IMR-90 (cell line): Measurements from ENCODE around the gene ME3. TPM values are rescaled to one million over a fixed set of nuclear protein-coding genes. Genes with fewer than 3 reads are reported as not detected.
A peak's percentile ranks its signal among the peaks of the same experiment; 100 is the strongest.

Experiments
- ATAC-seq: fragments of 200-7000 bp; cut with Tn5 transposase; 2 replicates; pipeline ENCODE4 v1.9.1; 2020; ENCODE audit warnings: low read depth, mild to moderate bottlenecking, moderate library complexity
- BruUV-seq: library from RNA; stranded (reverse); fragments of 400-500 nt; replicated peaks from 2 replicates; lab custom pipeline; 2021; lab: Mats Ljungman, UMichigan
- CTCF ChIA-PET: fragments of 300-600 bp; formaldehyde crosslinking; extraction: SDS; loops from one replicate; lab custom pipeline; 2021; ENCODE audit warnings: antibody characterized with exemption; lab: Yijun Ruan, JAX
- POLR2A ChIA-PET: fragments of 300-600 bp; sonication (Branson Sonifier 250); formaldehyde crosslinking; loops from one replicate; lab custom pipeline; 2022; ENCODE audit warnings: antibody characterized with exemption; ENCODE audit not compliant: unreplicated experiment; lab: Charles Lee
- DNase-seq: peaks from one replicate; pipeline ENCODE4 v3.0.0; 2013
- H2AFZ ChIP-seq: replicated peaks from 2 replicates; pipeline ENCODE3; 2013; ENCODE audit warnings: low read length, mild to moderate bottlenecking; ENCODE audit not compliant: poor library complexity
- H2AK5ac ChIP-seq: 2 replicates; pipeline ENCODE4 v1.6.1; 2013; ENCODE audit warnings: low read depth, low read length, inconsistent platforms
- H2AK9ac ChIP-seq: replicated peaks from 2 replicates; pipeline ENCODE3; 2013; ENCODE audit warnings: mild to moderate bottlenecking, low read depth, low read length, moderate library complexity; ENCODE audit not compliant: poor library complexity
- H2BK120ac ChIP-seq: 2 replicates; pipeline ENCODE4 v1.6.1; 2013; ENCODE audit warnings: low read depth, low read length, inconsistent platforms
- H2BK15ac ChIP-seq: 3 replicates; pipeline ENCODE4 v1.6.1; 2013; ENCODE audit warnings: low read depth, low read length, inconsistent platforms
- H2BK20ac ChIP-seq: 2 replicates; pipeline ENCODE4 v1.6.1; 2013; ENCODE audit warnings: low read depth, mild to moderate bottlenecking, inconsistent platforms, low read length, moderate library complexity
- H2BK5ac ChIP-seq: 2 replicates; pipeline ENCODE4 v1.6.1; 2013; ENCODE audit warnings: mild to moderate bottlenecking, low read depth, low read length, inconsistent platforms; ENCODE audit not compliant: poor library complexity, severe bottlenecking
- H3K14ac ChIP-seq: replicated peaks from 2 replicates; pipeline ENCODE4 v1.6.1; 2013; ENCODE audit warnings: low read depth, low read length, inconsistent platforms
- H3K18ac ChIP-seq: 2 replicates; pipeline ENCODE4 v1.6.1; 2013; ENCODE audit warnings: low read depth, low read length, control low read depth
- H3K23ac ChIP-seq: 2 replicates; pipeline ENCODE4 v1.6.1; 2013; ENCODE audit warnings: low read depth, low read length, inconsistent platforms
- H3K27ac ChIP-seq: 2 replicates; pipeline ENCODE4 v1.5.1; 2013; ENCODE audit warnings: mild to moderate bottlenecking, control low read depth, low read length; ENCODE audit not compliant: insufficient read depth
- H3K27me3 ChIP-seq: 2 replicates; pipeline ENCODE4 v1.6.1; 2013; ENCODE audit warnings: low read length; ENCODE audit not compliant: control insufficient read depth, insufficient read depth
- H3K36me3 ChIP-seq: 2 replicates; pipeline ENCODE4 v1.6.1; 2013; ENCODE audit warnings: low read length, mixed read lengths; ENCODE audit not compliant: control insufficient read depth, insufficient read depth
- H3K4ac ChIP-seq: 2 replicates; pipeline ENCODE4 v1.6.1; 2013; ENCODE audit warnings: low read depth, low read length, inconsistent platforms
- H3K4me1 ChIP-seq: 2 replicates; pipeline ENCODE4 v1.6.1; 2013; ENCODE audit warnings: low read length, mixed read lengths; ENCODE audit not compliant: control insufficient read depth, insufficient read depth
- H3K4me2 ChIP-seq: 2 replicates; pipeline ENCODE4 v1.6.1; 2013; ENCODE audit warnings: low read depth, mild to moderate bottlenecking, control low read depth, low read length, moderate library complexity
- H3K4me3 ChIP-seq: 2 replicates; pipeline ENCODE4 v1.5.1; 2013; ENCODE audit warnings: low read depth, mild to moderate bottlenecking, control low read depth, low read length, moderate library complexity; ENCODE audit not compliant: insufficient read depth
- H3K56ac ChIP-seq: 2 replicates; pipeline ENCODE4 v1.6.1; 2013; ENCODE audit warnings: low read length, inconsistent platforms; ENCODE audit not compliant: insufficient read depth; ENCODE audit errors: extremely low read depth
- H3K79me1 ChIP-seq, 2 experiments: 2 replicates each; pipeline ENCODE4 v1.6.1; 2013; ENCODE audit warnings: low read length in 2 of 2, inconsistent platforms in 1 of 2, low read depth in 1 of 2
- H3K9ac ChIP-seq: 2 replicates; pipeline ENCODE4 v1.6.1; 2013; ENCODE audit warnings: low read depth, low read length, control low read depth
- H3K9me1 ChIP-seq: 2 replicates; pipeline ENCODE4 v1.6.1; 2013; ENCODE audit warnings: low read length, inconsistent platforms; ENCODE audit not compliant: insufficient read depth
- H3K9me3 ChIP-seq: 2 replicates; pipeline ENCODE4 v1.6.1; 2013; ENCODE audit warnings: low read length; ENCODE audit not compliant: control insufficient read depth, insufficient read depth
- H4K20me1 ChIP-seq: 2 replicates; pipeline ENCODE4 v1.6.1; 2013; ENCODE audit warnings: low read length, inconsistent platforms; ENCODE audit not compliant: insufficient read depth
- H4K5ac ChIP-seq: 2 replicates; pipeline ENCODE4 v1.6.1; 2013; ENCODE audit warnings: mild to moderate bottlenecking, low read depth, low read length, control low read depth
- H4K8ac ChIP-seq, 2 experiments: 2 replicates each; pipeline ENCODE4 v1.6.1; 2013; ENCODE audit warnings: low read depth in 2 of 2, low read length in 2 of 2, control low read depth in 1 of 2, inconsistent platforms in 1 of 2
- H4K91ac ChIP-seq: 2 replicates; pipeline ENCODE4 v1.6.1; 2013; ENCODE audit warnings: low read depth, low read length, inconsistent platforms; ENCODE audit not compliant: insufficient read depth
- BHLHE40 ChIP-seq: fragments of 150-350 bp; IDR thresholded peaks from 2 replicates; pipeline ENCODE4 v1.6.1; 2016; ENCODE audit warnings: mild to moderate bottlenecking, low read depth, low read length
- CEBPB ChIP-seq: IDR thresholded peaks from 2 replicates; pipeline ENCODE4 v1.6.1; 2012; ENCODE audit warnings: low read depth, low read length, improper control_type of control experiment
- CHD1 ChIP-seq: IDR thresholded peaks from 2 replicates; pipeline ENCODE4 v1.6.1; 2012; ENCODE audit warnings: low read depth, low read length, improper control_type of control experiment
- FOS ChIP-seq: fragments of 150-350 bp; IDR thresholded peaks from 2 replicates; pipeline ENCODE4 v1.6.1; 2016; ENCODE audit warnings: low read depth, low read length
- MAFK ChIP-seq: IDR thresholded peaks from 2 replicates; pipeline ENCODE4 v1.6.1; 2012; ENCODE audit warnings: low read depth, low read length, improper control_type of control experiment
- MAZ ChIP-seq: IDR thresholded peaks from 2 replicates; pipeline ENCODE4 v1.6.1; 2012; ENCODE audit warnings: low read depth, mild to moderate bottlenecking, low read length, improper control_type of control experiment, moderate library complexity, borderline replicate concordance
- NFE2L2 ChIP-seq: fragments of 150-350 bp; IDR thresholded peaks from 2 replicates; pipeline ENCODE4 v1.6.1; 2016; ENCODE audit warnings: low read depth, mild to moderate bottlenecking, low read length
- RAD21 ChIP-seq: IDR thresholded peaks from 2 replicates; pipeline ENCODE4 v1.6.1; 2012; ENCODE audit warnings: low read length, improper control_type of control experiment
- RCOR1 ChIP-seq: IDR thresholded peaks from 2 replicates; pipeline ENCODE4 v1.6.1; 2012; ENCODE audit warnings: mild to moderate bottlenecking, low read length, improper control_type of control experiment; ENCODE audit not compliant: insufficient replicate concordance
- RFX5 ChIP-seq: IDR thresholded peaks from 2 replicates; pipeline ENCODE4 v1.8.0; 2012; ENCODE audit warnings: low read depth, mild to moderate bottlenecking, low read length, moderate library complexity
- SMC3 ChIP-seq: fragments of 150-350 bp; IDR thresholded peaks from 2 replicates; pipeline ENCODE4 v1.6.1; 2016; ENCODE audit warnings: low read depth, mild to moderate bottlenecking, antibody characterized with exemption, low read length, moderate library complexity
- WGBS, 2 experiments: methylation state at CpG; one replicate each; pipeline versions ENCODE4 v1.1.5 to v1.1.7; 2013; ENCODE audit warnings: missing lambda C conversion rate in 2 of 2; ENCODE audit not compliant: insufficient read length in 1 of 2; ENCODE audit errors: extremely low coverage in 2 of 2; 5-methylcytosine and 5-hydroxymethylcytosine counted together
- dilution Hi-C: fragments of 300-500 bp; cut with HindIII; formaldehyde crosslinking; loops from one replicate; pipeline ENCODE4 v1.14.3; 2018; ENCODE audit warnings: low sequenced_read_pairs; ENCODE audit not compliant: unreplicated experiment
- in situ Hi-C: fragments of 300-500 bp; cut with MboI; formaldehyde crosslinking; loops from 3 replicates; pipeline ENCODE4 v1.14.3; 2019; ENCODE audit warnings: low sequenced_read_pairs, inconsistent platforms, mixed read lengths
- intact Hi-C: fragments of 100-400 bp; cut with micrococcal nuclease; formaldehyde crosslinking; loops from 2 replicates; pipeline ENCODE4 v1.10.0; 2022
- polyA plus RNA-seq, 3 experiments: library from polyadenylated mRNA; depleted of rRNA; stranded (reverse); fragments of >200 nt; gene quantifications; 2 replicates each; pipeline ENCODE4 v1.2.3, GENCODE V29; 2012; ENCODE audit warnings: low replicate concordance in 1 of 3
- total RNA-seq: library from RNA; depleted of rRNA; stranded (reverse); fragments of >200 nt; gene quantifications from 2 replicates; pipeline ENCODE4 v1.2.3, GENCODE V29; 2012
- TF ChIP-seq, protein P1 (sequence below): fragments of 150-350 bp; IDR thresholded peaks from 2 replicates; pipeline ENCODE4 v1.6.1; 2016; ENCODE audit warnings: low read depth, mild to moderate bottlenecking, low read length, moderate library complexity, borderline replicate concordance
- TF ChIP-seq, protein P2 (sequence below): conservative IDR thresholded peaks from 2 replicates; pipeline ENCODE4 v1.5.1; 2012; ENCODE audit warnings: mild to moderate bottlenecking, low read depth, low read length, improper control_type of control experiment
- TF ChIP-seq, protein P3 (sequence below): fragments of 150-350 bp; IDR thresholded peaks from 2 replicates; pipeline ENCODE4 v1.6.1; 2017; ENCODE audit warnings: mild to moderate bottlenecking, antibody characterized with exemption, low read length, low read depth

ME3 gene
- total and polyA plus RNA-seq, 2 of the 4 experiments (the other 2 are of a cell fraction): 7.8 to 9.0 TPM

DNA sequence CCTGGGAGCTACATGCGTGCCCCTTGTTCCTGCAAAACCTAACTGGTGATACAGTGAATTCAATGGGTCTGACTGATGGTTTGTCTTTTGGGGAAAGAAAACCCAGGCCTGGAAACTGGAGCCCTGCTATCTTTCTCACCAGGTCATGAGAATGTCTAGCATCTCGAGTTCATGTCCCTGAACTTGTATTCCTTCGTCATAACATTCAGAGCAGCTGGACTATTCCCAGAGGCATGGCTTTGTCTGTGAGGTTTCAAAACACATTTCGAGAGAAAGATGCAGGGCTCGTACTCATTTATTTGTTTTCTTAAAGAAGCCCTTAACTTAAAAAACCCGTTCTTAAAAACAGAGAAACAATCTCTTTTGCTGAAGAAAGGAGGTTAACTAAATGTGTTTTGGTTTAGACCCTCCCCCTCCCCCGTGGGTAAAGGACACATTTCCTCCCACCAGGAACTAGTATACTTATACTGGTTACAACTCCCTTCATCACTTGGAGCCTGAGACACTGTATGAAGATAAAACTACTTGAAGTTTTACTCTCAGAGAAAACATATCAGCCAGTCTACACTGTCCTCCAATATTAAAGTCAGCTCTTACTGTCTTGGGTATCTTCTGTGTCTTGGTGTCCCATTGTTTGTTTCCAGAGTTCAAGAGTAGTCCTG is 43.2 kb downstream of the ME3 start:
- H4K91ac ChIP-seq: peak overlapping the region; percentile 58
- H3K4me2 ChIP-seq: no peak overlapping the region
- in situ Hi-C loops: no loop called here
- 52% methylated on average over 2 of the region's 7 CpGs; no CpG with 5 or more reads in 1 of the 2 experiments for WGBS, 2 experiments
- ATAC-seq (no peak), DNase-seq (peak; percentile 66)
- intact Hi-C loops: no loop called here
- H2AK5ac ChIP-seq: peak overlapping the region; percentile 70; the same call in 1 of the 2 replicates
- peak overlapping the region; percentile 18 for H2AK9ac ChIP-seq
- no TSS peak for BruUV-seq
- H3K9me1 ChIP-seq: peaks cover 28% of the 10 kb centered on the region
- CTCF ChIA-PET: interaction anchor here (0.7 kb wide), 1 partner anchor 9 kb away, joined by 3 read pairs; no protein-coding TSS in a partner anchor
- dilution Hi-C loops: no loop called here
- no peaks in the 10 kb centered on the region for H3K27me3 ChIP-seq
- H3K79me1 ChIP-seq: peaks cover 0 to 16% of the 10 kb centered on the region in 2 experiments; a peak in 2 of 4 replicates
- peaks cover 17% of the 10 kb centered on the region for H3K4me1 ChIP-seq
- no peaks in the 10 kb centered on the region for H4K20me1 ChIP-seq
- H2BK20ac ChIP-seq: peak overlapping the region; percentile 49
- peak overlapping the region; percentile 89 for H2BK15ac ChIP-seq
- peak overlapping the region; percentile 15; the same call in 1 of the 2 replicates for H4K5ac ChIP-seq
- H3K14ac ChIP-seq: peak overlapping the region; percentile 79
- H2AFZ ChIP-seq: no peak overlapping the region
- H3K4ac ChIP-seq: peak overlapping the region; percentile 70
- peak overlapping the region; percentile 34 to 56; a peak in 3 of 4 replicates for H4K8ac ChIP-seq
- peak overlapping the region; percentile 50; the same call in 1 of the 2 replicates for H3K18ac ChIP-seq
- no peak overlapping the region for H3K27ac ChIP-seq
- POLR2A ChIA-PET: no interaction called here
- no peak overlapping the region; the same call in 1 of the 2 replicates for H3K9ac ChIP-seq
- H2BK5ac ChIP-seq: peak overlapping the region; percentile 45
- H3K4me3 ChIP-seq: no peak overlapping the region
- H3K9me3 ChIP-seq: no peaks in the 10 kb centered on the region
- H2BK120ac ChIP-seq: peak overlapping the region; percentile 56
- TF ChIP-seq, protein P1, sequence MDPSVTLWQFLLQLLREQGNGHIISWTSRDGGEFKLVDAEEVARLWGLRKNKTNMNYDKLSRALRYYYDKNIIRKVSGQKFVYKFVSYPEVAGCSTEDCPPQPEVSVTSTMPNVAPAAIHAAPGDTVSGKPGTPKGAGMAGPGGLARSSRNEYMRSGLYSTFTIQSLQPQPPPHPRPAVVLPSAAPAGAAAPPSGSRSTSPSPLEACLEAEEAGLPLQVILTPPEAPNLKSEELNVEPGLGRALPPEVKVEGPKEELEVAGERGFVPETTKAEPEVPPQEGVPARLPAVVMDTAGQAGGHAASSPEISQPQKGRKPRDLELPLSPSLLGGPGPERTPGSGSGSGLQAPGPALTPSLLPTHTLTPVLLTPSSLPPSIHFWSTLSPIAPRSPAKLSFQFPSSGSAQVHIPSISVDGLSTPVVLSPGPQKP: no peak
- TF ChIP-seq MAFK (no peak), RFX5 (no peak), MAZ (no peak), FOS (no peak), CHD1 (no peak), BHLHE40 (no peak), NFE2L2 (no peak), RCOR1 (no peak), SMC3 (no peak), CEBPB (no peak), RAD21 (no peak)
- TF ChIP-seq, protein P2, sequence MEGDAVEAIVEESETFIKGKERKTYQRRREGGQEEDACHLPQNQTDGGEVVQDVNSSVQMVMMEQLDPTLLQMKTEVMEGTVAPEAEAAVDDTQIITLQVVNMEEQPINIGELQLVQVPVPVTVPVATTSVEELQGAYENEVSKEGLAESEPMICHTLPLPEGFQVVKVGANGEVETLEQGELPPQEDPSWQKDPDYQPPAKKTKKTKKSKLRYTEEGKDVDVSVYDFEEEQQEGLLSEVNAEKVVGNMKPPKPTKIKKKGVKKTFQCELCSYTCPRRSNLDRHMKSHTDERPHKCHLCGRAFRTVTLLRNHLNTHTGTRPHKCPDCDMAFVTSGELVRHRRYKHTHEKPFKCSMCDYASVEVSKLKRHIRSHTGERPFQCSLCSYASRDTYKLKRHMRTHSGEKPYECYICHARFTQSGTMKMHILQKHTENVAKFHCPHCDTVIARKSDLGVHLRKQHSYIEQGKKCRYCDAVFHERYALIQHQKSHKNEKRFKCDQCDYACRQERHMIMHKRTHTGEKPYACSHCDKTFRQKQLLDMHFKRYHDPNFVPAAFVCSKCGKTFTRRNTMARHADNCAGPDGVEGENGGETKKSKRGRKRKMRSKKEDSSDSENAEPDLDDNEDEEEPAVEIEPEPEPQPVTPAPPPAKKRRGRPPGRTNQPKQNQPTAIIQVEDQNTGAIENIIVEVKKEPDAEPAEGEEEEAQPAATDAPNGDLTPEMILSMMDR: no peak
- TF ChIP-seq, protein P3, sequence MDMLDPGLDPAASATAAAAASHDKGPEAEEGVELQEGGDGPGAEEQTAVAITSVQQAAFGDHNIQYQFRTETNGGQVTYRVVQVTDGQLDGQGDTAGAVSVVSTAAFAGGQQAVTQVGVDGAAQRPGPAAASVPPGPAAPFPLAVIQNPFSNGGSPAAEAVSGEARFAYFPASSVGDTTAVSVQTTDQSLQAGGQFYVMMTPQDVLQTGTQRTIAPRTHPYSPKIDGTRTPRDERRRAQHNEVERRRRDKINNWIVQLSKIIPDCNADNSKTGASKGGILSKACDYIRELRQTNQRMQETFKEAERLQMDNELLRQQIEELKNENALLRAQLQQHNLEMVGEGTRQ: no peak
- H3K36me3 ChIP-seq: no peaks in the 10 kb centered on the region
- H3K23ac ChIP-seq: peak overlapping the region; percentile 55; the same call in 1 of the 2 replicates
- no peak overlapping the region; the same call in 1 of the 2 replicates for H3K56ac ChIP-seq
